Endodermal cell (in vitro differentiated cells): ENCODE results near the gene HELZ2. TPM values are rescaled to one million over a fixed set of nuclear protein-coding genes. Genes with fewer than 3 reads are reported as not detected.

Source experiments
- DNase-seq: peaks from one replicate; pipeline ENCODE4 v3.0.0-alpha.2; 2017
- H3K27ac ChIP-seq: 2 replicates; pipeline ENCODE4 v1.5.1; 2013; ENCODE audit warnings: mild to moderate bottlenecking, low read depth, low read length, moderate library complexity
- H3K27me3 ChIP-seq: 2 replicates; pipeline ENCODE4 v1.6.1; 2013; ENCODE audit warnings: mild to moderate bottlenecking, low read length, moderate library complexity; ENCODE audit not compliant: insufficient read depth, control insufficient read depth, poor library complexity, severe bottlenecking
- H3K36me3 ChIP-seq: 2 replicates; pipeline ENCODE4 v1.7.0; 2013; ENCODE audit warnings: mild to moderate bottlenecking, low read length, moderate library complexity; ENCODE audit not compliant: control insufficient read depth, insufficient read depth
- H3K4me1 ChIP-seq: one replicate; pipeline ENCODE4 v1.7.0; 2013; ENCODE audit warnings: low read length; ENCODE audit not compliant: control insufficient read depth, insufficient read depth
- H3K4me3 ChIP-seq: 2 replicates; pipeline ENCODE4 v1.5.1; 2013; ENCODE audit warnings: mild to moderate bottlenecking, low read length, moderate library complexity
- H3K9ac ChIP-seq: 2 replicates; pipeline ENCODE4 v1.6.1; 2013; ENCODE audit warnings: mild to moderate bottlenecking, low read length, moderate library complexity; ENCODE audit not compliant: poor library complexity, severe bottlenecking; ENCODE audit errors: extremely low read depth
- H3K9me3 ChIP-seq: 2 replicates; pipeline ENCODE4 v1.6.1; 2013; ENCODE audit warnings: mild to moderate bottlenecking, low read length, moderate library complexity; ENCODE audit not compliant: control insufficient read depth
- H3K27ac Mint-ChIP-seq: 2 replicates; pipeline ENCODE4 v1.8.0; 2020; ENCODE audit warnings: mixed read lengths
- H3K27me3 Mint-ChIP-seq: 2 replicates; pipeline ENCODE4 v1.8.0; 2021; ENCODE audit warnings: mild to moderate bottlenecking, mixed read lengths; ENCODE audit not compliant: insufficient read depth
- H3K36me3 Mint-ChIP-seq: 2 replicates; pipeline ENCODE4 v1.8.0; 2020; ENCODE audit warnings: low read depth, mixed read lengths
- H3K4me1 Mint-ChIP-seq: 2 replicates; pipeline ENCODE4 v1.8.0; 2020; ENCODE audit warnings: mixed read lengths
- H3K4me3 Mint-ChIP-seq: 2 replicates; pipeline ENCODE4 v1.8.0; 2020; ENCODE audit warnings: mild to moderate bottlenecking, moderate library complexity, mixed read lengths
- H3K9me3 Mint-ChIP-seq: 2 replicates; pipeline ENCODE4 v1.8.0; 2020; ENCODE audit warnings: mild to moderate bottlenecking, mixed read lengths
- CTCF ChIP-seq: fragments of 200-600 bp; sonication (generic); conservative IDR thresholded peaks from 2 replicates; pipeline ENCODE4 v1.5.0; 2021; ENCODE audit warnings: antibody characterized with exemption, mild to moderate bottlenecking
- WGBS, 2 experiments: methylation state at CpG; one replicate each; pipeline versions ENCODE4 v1.1.5 to v1.1.7; 2013; ENCODE audit warnings: missing lambda C conversion rate in 2 of 2, mixed read lengths in 1 of 2; ENCODE audit not compliant: insufficient coverage in 1 of 2, insufficient read length in 1 of 2; 5-methylcytosine and 5-hydroxymethylcytosine counted together
- total RNA-seq, 2 donors: library from RNA; stranded (reverse); fragmentation: NEBNext Ultra II Directional in 1 of 2; extraction: Animal tissue kit (Norgen Biotek cat#: 25700) in 1 of 2; gene quantifications; 2 replicates in 1 of 2; 3 replicates in 1 of 2; pipeline ENCODE4 v1.2.1, GENCODE V29; 2021

The HELZ2 gene
- total RNA-seq, 2 donors from 2014 or later = 34.5 to 37.0 TPM

- Mint-ChIP-seq H3K9me3 (no peaks in the 10 kb centered on the region), H3K36me3 (peaks cover 29% of the 10 kb centered on the region), H3K4me3 (no peak overlapping the region), H3K27ac (no peak overlapping the region), H3K27me3 (no peaks in the 10 kb centered on the region), H3K4me1 (peaks cover 5% of the 10 kb centered on the region)
- Histone ChIP-seq H3K27me3 (no peaks in the 10 kb centered on the region), H3K9ac (no peak overlapping the region), H3K36me3 (no peaks in the 10 kb centered on the region), H3K9me3 (no peaks in the 10 kb centered on the region), H3K4me3 (no peak overlapping the region), H3K27ac (no peak overlapping the region), H3K4me1 (no peaks in the 10 kb centered on the region)
- no peak for DNase-seq
- TF ChIP-seq CTCF = no peak
- 96% methylated on average over 25 to 28 of the region's 28 CpGs for whole genome bisulfite sequencing, 2 experiments
Observed at GRCh38 chr20:63591786-63592355, 17.8 kb upstream of the HELZ2 start.

GRCh38 chr20:63591147-63591533 lies 17.1 kb upstream of the HELZ2 start:
- peaks cover 29% of the 10 kb centered on the region for H3K36me3 Mint-ChIP-seq
- no peaks in the 10 kb centered on the region for H3K9me3 ChIP-seq
- no peaks in the 10 kb centered on the region for H3K36me3 ChIP-seq
- DNase-seq = no peak
- H3K4me3 Mint-ChIP-seq = no peak overlapping the region
- no peak overlapping the region for H3K27ac Mint-ChIP-seq
- WGBS, 2 experiments = 94% methylated on average over 3 to 4 of the region's 4 CpGs
- no peak for TF ChIP-seq CTCF
- no peaks in the 10 kb centered on the region for H3K9me3 Mint-ChIP-seq
- H3K27me3 Mint-ChIP-seq = no peaks in the 10 kb centered on the region
- no peak overlapping the region for H3K9ac ChIP-seq
- no peaks in the 10 kb centered on the region for H3K27me3 ChIP-seq
- no peak overlapping the region for H3K27ac ChIP-seq
- H3K4me3 ChIP-seq = no peak overlapping the region
- H3K4me1 ChIP-seq = no peaks in the 10 kb centered on the region
- peaks cover 5% of the 10 kb centered on the region for H3K4me1 Mint-ChIP-seq

- no peak overlapping the region for H3K4me3 Mint-ChIP-seq
- no peaks in the 10 kb centered on the region for H3K9me3 ChIP-seq
- no peak overlapping the region for H3K27ac Mint-ChIP-seq
- H3K4me1 Mint-ChIP-seq = peaks cover 5% of the 10 kb centered on the region
- no peaks in the 10 kb centered on the region for H3K36me3 ChIP-seq
- no peak for TF ChIP-seq CTCF
- H3K36me3 Mint-ChIP-seq = peaks cover 28% of the 10 kb centered on the region
- H3K9me3 Mint-ChIP-seq = no peaks in the 10 kb centered on the region
- H3K4me3 ChIP-seq = no peak overlapping the region
- H3K4me1 ChIP-seq = no peaks in the 10 kb centered on the region
- no peak for DNase-seq
- no peak overlapping the region for H3K27ac ChIP-seq
- no peaks in the 10 kb centered on the region for H3K27me3 Mint-ChIP-seq
- H3K9ac ChIP-seq = no peak overlapping the region
- WGBS, 2 experiments = 95% methylated on average over 43 to 52 of the region's 52 CpGs
- no peaks in the 10 kb centered on the region for H3K27me3 ChIP-seq
Observed at GRCh38 chr20:63590218-63591146, 16.4 kb upstream of the HELZ2 start.
